BLaER1 (cell line): ENCODE data around the gene KLHL1.

ENCODE experiments used
- H3K27ac ChIP-seq: shearing (Covaris generic); formaldehyde crosslinking; 2 replicates; pipeline ENCODE4 v1.8.1; 2022
- H3K27me3 ChIP-seq: shearing (Covaris generic); formaldehyde crosslinking; 2 replicates; pipeline ENCODE4 v1.8.1; 2022
- H3K36me3 ChIP-seq: shearing (Covaris generic); formaldehyde crosslinking; 2 replicates; pipeline ENCODE4 v1.8.1; 2022
- H3K4me1 ChIP-seq: shearing (Covaris generic); formaldehyde crosslinking; 2 replicates; pipeline ENCODE4 v1.8.1; 2022
- H3K4me2 ChIP-seq: shearing (Covaris generic); formaldehyde crosslinking; 2 replicates; pipeline ENCODE4 v1.8.1; 2022
- H3K4me3 ChIP-seq: shearing (Covaris generic); formaldehyde crosslinking; 2 replicates; pipeline ENCODE4 v1.8.1; 2022
- H3K9ac ChIP-seq: shearing (Covaris generic); formaldehyde crosslinking; 2 replicates; pipeline ENCODE4 v1.8.1; 2022
- H3K9me3 ChIP-seq: shearing (Covaris generic); formaldehyde crosslinking; 2 replicates; pipeline ENCODE4 v1.8.1; 2022
- H4K20me1 ChIP-seq: shearing (Covaris generic); formaldehyde crosslinking; 2 replicates; pipeline ENCODE4 v1.8.1; 2022
- Cebpa-rat ChIP-seq: shearing (Covaris generic); IDR thresholded peaks from 2 replicates; pipeline ENCODE4 v1.8.1; 2022

Gene KLHL1

DNA sequence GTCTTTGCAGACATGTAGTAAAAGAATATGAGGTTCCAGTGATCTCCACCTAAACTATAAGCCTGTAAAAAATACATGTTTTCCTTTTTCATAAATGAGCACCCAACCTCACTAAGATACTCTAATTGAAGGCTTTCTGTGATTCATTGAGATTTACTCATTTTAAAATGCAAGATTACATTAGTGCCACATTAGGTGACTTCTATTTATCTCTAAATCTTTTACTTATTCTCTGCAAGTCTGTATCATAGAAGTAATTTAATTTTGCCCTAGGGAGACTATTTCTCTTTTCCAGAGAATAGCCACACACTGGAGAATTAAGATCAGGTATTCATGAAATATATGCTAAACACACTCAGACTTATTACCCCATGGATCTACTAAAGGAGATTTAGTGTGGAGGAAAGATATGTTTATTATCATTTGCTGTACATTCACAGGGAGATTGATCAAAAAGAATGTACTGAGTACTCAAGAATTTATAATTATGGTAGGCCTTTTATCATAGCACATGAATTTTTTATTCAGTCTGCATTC is 290.9 kb downstream of the KLHL1 start:
- Histone ChIP-seq H3K36me3 (no peaks in the 10 kb centered on the region), H3K4me3 (no peak overlapping the region), H4K20me1 (no peaks in the 10 kb centered on the region), H3K4me2 (no peak overlapping the region), H3K9me3 (no peaks in the 10 kb centered on the region; the same call in 1 of the 2 replicates), H3K27ac (no peak overlapping the region), H3K27me3 (no peaks in the 10 kb centered on the region), H3K4me1 (no peaks in the 10 kb centered on the region), H3K9ac (no peak overlapping the region)
- no peak for TF ChIP-seq Cebpa-rat

DNA sequence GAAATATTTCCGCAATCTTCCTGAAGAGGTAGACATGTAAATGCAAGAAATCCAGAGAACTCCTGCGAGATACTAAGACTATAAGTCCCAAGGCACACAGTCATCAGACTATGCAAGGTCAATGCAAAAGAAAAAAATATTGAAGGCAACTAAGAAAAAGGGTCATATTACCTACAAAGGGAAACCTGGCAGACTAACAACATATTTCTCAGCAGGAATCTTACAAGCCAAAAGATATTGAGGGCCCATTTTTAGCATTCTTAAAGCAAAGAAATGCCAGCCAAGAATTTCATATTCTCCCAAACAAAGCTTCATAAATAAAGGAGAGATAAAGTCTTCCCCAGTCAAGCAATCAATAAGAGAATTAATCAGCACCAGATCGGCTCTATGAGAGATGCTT is 299.1 kb downstream of the KLHL1 start:
- Histone ChIP-seq H4K20me1 (no peaks in the 10 kb centered on the region), H3K9me3 (no peaks in the 10 kb centered on the region; the same call in 1 of the 2 replicates), H3K4me3 (no peak overlapping the region), H3K9ac (no peak overlapping the region), H3K4me1 (no peaks in the 10 kb centered on the region), H3K27me3 (no peaks in the 10 kb centered on the region), H3K27ac (no peak overlapping the region), H3K36me3 (no peaks in the 10 kb centered on the region), H3K4me2 (no peak overlapping the region)
- no peak for TF ChIP-seq Cebpa-rat

DNA sequence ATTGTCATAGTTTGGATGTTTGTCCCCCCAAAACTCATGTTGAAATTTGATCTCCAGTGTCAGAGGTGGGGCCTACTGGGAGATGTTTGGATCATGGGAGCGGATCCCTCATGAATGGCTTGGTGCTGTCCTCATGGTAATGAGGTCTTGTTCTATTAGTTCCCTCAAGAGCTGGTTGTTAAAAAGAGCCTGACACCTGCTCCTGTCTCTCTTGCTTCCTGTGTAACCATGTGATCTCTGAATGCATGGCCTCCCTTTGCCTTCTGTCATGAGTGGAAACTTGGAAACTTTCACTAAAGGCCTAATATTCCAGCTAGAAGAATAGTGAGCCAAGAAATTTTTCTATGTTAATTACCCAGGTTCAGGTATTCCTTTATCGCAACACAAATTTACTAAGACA is 312.0 kb downstream of the KLHL1 start:
- no peaks in the 10 kb centered on the region for H4K20me1 ChIP-seq
- H3K36me3 ChIP-seq, result no peaks in the 10 kb centered on the region
- H3K4me2 ChIP-seq, result no peak overlapping the region
- no peak overlapping the region for H3K4me3 ChIP-seq
- H3K9ac ChIP-seq, result no peak overlapping the region
- H3K27ac ChIP-seq, result no peak overlapping the region
- H3K4me1 ChIP-seq, result no peaks in the 10 kb centered on the region
- H3K9me3 ChIP-seq, result no peaks in the 10 kb centered on the region
- TF ChIP-seq Cebpa-rat, result no peak
- no peaks in the 10 kb centered on the region for H3K27me3 ChIP-seq

DNA sequence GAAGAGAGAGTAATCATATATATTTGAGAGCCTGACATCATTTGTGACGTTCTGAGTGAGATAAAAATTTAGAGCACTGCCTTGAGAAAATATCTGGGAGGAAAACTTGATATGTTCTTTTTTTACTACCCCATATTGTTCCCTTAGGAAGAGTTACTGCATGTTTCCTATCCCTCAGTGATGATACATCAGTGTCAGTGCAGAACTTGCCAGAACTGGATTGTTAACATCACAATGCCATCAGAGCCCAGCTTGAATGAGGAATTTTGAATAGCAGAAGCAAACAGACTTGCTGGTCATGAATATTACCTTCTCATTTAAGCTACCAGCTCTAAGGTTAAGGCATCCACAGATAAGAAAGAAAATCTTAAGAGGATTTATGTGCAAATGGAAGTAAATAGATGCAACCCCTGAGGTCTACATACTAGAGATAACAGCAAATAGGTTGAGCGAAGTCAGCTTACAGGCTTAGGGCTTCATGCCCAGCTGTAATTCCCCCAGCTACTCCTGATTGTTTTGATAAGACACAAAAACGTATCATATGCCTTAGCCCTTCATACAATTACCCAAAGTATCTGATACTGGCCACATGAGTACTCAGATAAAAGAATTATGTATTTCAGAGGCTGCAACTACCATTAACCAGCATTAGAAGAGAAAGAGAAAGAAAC is 314.3 kb downstream of the KLHL1 start:
- Histone ChIP-seq H3K36me3 (no peaks in the 10 kb centered on the region), H3K4me2 (no peak overlapping the region), H3K4me3 (no peak overlapping the region), H4K20me1 (no peaks in the 10 kb centered on the region), H3K27ac (no peak overlapping the region), H3K27me3 (no peaks in the 10 kb centered on the region), H3K4me1 (no peaks in the 10 kb centered on the region), H3K9ac (no peak overlapping the region), H3K9me3 (no peaks in the 10 kb centered on the region)
- no peak for TF ChIP-seq Cebpa-rat

DNA sequence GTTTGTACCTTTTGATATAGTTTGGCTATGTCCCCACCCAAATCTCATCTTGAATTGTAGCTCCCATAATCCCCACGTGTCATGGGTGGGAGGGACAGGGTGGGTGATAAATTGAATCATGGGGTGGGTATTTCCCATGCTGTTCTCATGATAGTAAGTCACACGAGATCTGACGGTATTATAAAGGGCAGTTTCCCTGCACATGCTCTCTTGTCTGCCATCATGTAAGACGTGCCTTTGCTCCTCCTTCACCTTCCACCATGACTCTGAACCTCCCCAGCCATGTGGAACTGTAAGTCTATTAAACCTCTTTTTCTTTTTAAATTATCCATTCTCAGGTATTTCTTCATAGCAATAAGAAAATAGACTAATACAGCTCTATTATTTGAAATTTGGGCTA is 331.3 kb downstream of the KLHL1 start:
- H3K4me1 ChIP-seq, result no peaks in the 10 kb centered on the region
- no peak overlapping the region for H3K4me3 ChIP-seq
- TF ChIP-seq Cebpa-rat, result no peak
- no peaks in the 10 kb centered on the region for H3K9me3 ChIP-seq
- no peaks in the 10 kb centered on the region for H4K20me1 ChIP-seq
- H3K9ac ChIP-seq, result no peak overlapping the region
- no peaks in the 10 kb centered on the region for H3K27me3 ChIP-seq
- no peak overlapping the region for H3K27ac ChIP-seq
- H3K36me3 ChIP-seq, result no peaks in the 10 kb centered on the region
- H3K4me2 ChIP-seq, result no peak overlapping the region

DNA sequence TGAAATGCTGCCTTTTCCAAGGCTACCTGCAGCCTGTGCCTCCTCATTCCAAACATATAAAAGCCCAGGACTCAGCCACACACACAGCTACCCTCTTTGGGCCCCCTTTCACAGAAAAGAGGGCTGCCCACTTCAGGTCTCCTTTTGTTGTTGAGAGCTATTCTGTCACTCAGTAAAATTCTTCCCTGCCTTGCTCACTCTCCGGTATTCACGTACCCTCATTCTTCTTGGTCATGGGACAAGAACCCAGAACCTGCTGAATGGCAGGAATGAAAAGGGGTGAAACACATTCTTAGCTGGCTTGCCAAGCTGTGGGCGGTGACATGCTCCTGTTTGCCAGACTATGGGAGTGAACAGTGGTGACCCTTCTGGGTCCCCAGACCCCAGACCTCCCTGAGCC is 338.6 kb downstream of the KLHL1 start:
- H3K9ac ChIP-seq, result no peak overlapping the region
- no peak for TF ChIP-seq Cebpa-rat

DNA sequence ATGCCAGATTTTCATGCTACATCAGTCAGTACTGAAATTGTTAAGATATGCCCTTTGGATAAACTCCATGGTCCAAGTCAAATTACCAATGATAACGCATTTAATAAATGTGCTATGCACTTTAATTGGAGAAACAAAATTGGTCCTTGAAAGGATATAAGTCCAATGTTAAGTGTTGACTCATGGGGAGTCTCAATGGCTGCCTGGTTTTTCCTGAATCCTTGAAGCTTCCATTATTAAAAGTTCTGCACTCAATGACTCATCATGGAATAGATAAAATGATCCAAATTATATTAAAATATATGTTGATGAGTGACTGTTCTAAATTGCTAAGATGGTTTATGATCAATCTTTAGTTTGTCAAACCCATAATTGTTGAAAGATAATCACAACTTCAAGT is 346.7 kb downstream of the KLHL1 start:
- Histone ChIP-seq H3K27ac (no peak overlapping the region), H4K20me1 (no peaks in the 10 kb centered on the region), H3K4me2 (no peak overlapping the region), H3K4me1 (no peaks in the 10 kb centered on the region), H3K4me3 (no peak overlapping the region), H3K9me3 (no peaks in the 10 kb centered on the region), H3K27me3 (no peaks in the 10 kb centered on the region), H3K9ac (no peak overlapping the region), H3K36me3 (no peaks in the 10 kb centered on the region)
- no peak for TF ChIP-seq Cebpa-rat

More for the DNA sequence above, 338.6 kb downstream of the KLHL1 start:
- H3K27ac ChIP-seq, result no peak overlapping the region
- H3K27me3 ChIP-seq, result no peaks in the 10 kb centered on the region
- H3K4me3 ChIP-seq, result no peak overlapping the region
- H3K4me1 ChIP-seq, result no peaks in the 10 kb centered on the region
- H3K9me3 ChIP-seq, result peaks cover 16% of the 10 kb centered on the region
- H3K4me2 ChIP-seq, result no peak overlapping the region
- no peaks in the 10 kb centered on the region for H4K20me1 ChIP-seq
- no peaks in the 10 kb centered on the region for H3K36me3 ChIP-seq

DNA sequence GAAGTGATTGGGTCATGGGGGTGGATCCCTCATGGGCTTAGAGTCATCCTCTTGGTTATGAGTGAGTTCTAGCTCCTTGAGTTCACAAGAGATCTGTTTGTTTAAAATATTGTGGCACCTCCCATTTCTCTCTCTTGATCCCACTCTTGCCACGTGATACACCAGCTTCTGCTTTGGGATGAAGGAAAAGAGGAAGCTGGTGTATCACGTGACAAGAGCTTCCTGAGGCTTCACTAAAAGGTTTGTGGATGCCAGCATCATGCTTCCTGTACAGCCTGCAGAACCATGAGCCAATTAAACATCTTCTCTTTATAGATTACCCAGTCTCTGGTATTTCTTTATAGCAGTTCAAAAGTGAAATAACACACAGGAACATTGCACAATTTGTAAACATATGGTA is 353.2 kb downstream of the KLHL1 start:
- Histone ChIP-seq H3K9me3 (no peaks in the 10 kb centered on the region), H3K4me1 (no peaks in the 10 kb centered on the region), H3K4me2 (no peak overlapping the region), H4K20me1 (no peaks in the 10 kb centered on the region), H3K27ac (no peak overlapping the region), H3K27me3 (no peaks in the 10 kb centered on the region), H3K4me3 (no peak overlapping the region), H3K9ac (no peak overlapping the region), H3K36me3 (no peaks in the 10 kb centered on the region)
- no peak for TF ChIP-seq Cebpa-rat

DNA sequence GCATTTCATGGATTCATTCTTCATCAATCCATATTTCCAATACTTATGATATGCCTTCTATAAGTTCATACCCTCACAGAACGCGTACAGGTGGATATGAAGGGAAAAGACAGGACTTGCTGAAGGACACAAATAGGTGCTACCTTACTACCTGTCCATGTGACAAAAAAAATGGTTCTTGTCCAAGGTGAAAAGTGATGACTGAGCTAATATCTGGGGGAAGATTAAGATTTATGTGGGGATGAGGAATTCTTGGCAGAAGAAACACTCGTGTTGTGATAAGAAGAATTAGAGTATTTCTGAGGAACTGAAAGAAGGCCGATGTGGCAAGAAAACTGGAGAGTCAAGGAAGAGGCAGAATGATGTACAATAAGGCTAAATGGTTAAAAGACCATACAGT is 357.0 kb downstream of the KLHL1 start:
- Histone ChIP-seq H3K27me3 (no peaks in the 10 kb centered on the region), H3K4me2 (no peak overlapping the region), H3K4me3 (no peak overlapping the region), H3K4me1 (no peaks in the 10 kb centered on the region), H3K36me3 (no peaks in the 10 kb centered on the region), H3K27ac (no peak overlapping the region), H4K20me1 (no peaks in the 10 kb centered on the region), H3K9ac (no peak overlapping the region), H3K9me3 (no peaks in the 10 kb centered on the region)
- no peak for TF ChIP-seq Cebpa-rat

DNA sequence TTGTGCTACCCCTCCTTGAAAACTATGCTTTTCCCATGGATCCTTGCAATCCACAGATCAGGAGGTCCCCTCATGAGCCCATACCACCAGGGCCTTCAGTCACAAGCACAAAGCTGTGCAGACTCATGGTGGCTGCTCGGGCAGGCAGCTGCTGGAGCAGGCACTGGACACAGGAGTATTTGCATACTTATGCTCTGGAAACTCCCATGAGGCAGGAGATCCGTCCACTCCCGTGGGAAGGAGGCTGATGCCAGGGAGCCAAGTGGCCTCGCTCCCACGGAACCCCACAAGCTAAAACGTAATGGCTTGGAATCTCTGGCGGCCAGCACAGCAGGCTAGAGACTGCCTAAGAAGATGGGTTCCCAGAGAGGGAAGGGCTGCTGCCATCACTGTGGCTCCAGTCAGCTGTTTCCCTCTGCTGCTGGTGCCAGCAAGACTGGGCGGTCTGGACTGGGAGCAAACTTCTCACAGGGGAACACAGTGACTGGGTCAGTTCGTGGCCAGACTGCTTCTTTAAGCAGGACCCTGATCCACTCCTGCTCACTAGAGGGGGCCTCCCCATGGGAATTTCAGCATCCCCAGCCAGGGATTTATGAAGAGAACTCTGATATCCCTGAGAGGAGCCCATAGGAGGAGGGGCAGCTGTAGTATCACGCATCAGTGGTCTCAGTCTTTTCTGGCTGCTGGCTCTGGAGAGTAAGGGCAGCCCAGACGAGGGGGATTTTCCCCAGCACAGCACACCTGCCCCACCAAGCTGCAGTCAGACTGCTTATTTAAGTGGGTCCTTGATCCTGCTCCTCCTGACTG is 370.9 kb downstream of the KLHL1 start:
- no peak overlapping the region for H3K4me3 ChIP-seq
- no peaks in the 10 kb centered on the region for H3K36me3 ChIP-seq
- TF ChIP-seq Cebpa-rat, result no peak
- H3K27me3 ChIP-seq, result no peaks in the 10 kb centered on the region
- no peaks in the 10 kb centered on the region for H4K20me1 ChIP-seq
- peaks cover 4% of the 10 kb centered on the region; the same call in 1 of the 2 replicates for H3K4me1 ChIP-seq
- H3K9me3 ChIP-seq, result no peaks in the 10 kb centered on the region
- H3K27ac ChIP-seq, result no peak overlapping the region
- no peak overlapping the region for H3K9ac ChIP-seq
- no peak overlapping the region for H3K4me2 ChIP-seq
